IPS-NIHi11 (cell line): ENCODE measurements around the gene MIGA2.

Experiments used
- DNase-seq: peaks from one replicate; pipeline ENCODE4 v3.0.0; 2012; ENCODE audit warnings: mixed read lengths, low spot score

Gene MIGA2

DNA sequence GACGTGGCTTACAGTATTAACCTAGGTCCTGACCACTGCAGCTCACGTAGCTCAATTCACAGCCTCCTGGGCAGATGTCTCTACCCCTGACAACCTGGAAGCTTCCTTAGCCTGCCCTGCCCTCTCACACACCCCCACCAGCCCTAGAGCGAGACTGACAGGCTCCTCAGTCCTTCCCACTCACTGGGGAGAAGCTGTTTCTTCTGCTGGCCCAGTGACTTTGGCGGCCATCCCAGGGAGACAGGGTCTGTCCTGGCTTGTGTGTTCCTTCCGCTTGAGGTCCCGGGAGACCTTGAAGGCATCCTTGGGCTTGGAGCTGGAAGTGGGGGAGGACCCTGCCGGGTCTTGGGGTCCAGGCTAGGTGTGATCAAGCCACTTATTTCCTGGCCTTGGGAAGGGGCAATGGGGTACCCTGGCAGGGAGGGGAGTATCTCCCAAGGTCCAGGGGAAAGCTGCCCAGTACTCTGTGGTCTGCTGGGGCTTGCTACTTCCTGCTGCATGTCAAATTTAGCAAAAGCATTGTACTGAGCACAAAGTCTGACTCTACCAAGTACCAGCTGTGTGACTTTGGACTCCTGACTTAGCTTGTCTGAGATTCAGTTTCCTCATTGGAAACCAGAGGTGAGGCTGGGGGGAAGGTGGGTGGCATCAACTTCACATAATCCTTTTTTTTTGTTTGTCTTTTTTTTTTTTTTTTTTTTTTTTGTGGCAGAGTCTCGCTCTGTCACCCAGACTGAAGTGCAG is 1.9 kb downstream of the MIGA2 start:
- DNase-seq = no peak

GRCh38 chr9:129040113-129040643 is 3.8 kb downstream of the MIGA2 start:
- no peak for DNase-seq

DNA sequence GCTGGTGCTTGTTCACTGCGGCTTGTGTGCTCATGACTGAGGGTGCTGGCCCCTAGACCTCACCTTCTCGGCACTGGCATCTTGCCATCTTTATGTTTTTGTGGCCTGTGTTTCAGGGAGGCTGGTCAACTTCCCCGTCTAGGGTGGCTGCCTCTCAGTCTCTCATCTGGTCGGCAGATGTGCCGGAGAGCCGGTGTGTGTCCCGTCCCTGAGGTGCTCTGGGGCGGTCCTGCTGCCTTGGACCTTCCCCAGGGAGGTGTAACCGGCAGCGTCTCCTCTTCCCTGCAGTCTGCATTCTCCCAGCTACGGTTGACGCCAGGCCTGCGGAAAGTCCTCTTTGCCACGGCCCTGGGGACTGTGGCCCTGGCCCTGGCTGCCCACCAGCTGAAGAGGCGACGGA is 5.6 kb downstream of the MIGA2 start:
- no peak for DNase-seq

GRCh38 chr9:129052592-129052991 is 16.2 kb downstream of the MIGA2 start:
- DNase-seq = peak; percentile 63

DNA sequence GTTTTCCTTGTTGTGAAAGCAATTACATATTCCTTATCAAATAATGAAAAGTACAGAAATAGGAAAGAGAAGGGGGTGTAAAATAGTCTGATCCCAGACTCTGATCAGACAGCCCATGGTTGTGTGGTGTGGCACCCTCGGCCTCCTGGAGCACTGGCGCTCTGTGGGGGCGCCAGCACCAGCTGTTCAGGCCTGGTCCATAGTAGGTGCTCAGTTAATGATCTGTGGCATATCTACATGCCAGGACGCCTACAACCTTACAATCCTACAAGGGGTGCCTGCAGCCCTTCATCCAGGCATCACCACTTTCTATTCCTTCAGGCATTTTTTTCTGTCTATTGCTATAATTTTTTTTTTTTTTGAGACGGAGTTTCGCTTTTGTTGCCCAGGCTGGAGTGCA is 16.6 kb downstream of the MIGA2 start:
- DNase-seq = no peak

DNA sequence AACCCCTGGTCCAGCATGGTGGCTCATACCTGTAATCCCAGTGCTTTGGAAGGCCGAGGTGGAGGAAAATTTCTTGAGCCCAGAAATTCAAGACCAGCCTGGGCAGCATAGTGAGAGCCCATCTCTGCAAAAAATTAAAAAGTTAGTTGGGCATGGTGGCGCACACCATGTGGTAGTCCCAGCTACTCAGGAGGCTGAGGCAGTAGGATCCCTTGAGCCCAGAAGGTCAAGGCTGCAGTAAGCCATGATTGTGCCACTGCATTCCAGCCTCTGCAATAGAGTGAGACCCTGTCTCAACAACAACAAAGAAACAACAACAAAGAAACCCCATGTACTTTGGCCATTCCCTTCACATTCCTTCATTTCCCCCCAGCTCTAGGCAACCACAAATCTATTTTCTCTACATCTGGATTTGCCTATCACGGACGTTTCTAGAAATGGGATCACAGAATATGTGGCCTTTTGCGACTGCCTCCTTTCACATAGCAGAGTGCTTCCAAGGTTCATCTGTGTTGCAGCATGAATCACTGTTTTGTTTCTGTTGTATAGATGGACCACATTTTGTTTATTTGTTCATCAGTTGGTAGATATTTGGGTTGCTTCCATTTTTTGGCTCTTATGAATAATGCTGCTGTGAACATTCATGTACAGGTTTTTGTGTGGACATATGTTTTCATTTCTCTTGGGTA is 17.9 kb downstream of the MIGA2 start:
- no peak for DNase-seq

DNA sequence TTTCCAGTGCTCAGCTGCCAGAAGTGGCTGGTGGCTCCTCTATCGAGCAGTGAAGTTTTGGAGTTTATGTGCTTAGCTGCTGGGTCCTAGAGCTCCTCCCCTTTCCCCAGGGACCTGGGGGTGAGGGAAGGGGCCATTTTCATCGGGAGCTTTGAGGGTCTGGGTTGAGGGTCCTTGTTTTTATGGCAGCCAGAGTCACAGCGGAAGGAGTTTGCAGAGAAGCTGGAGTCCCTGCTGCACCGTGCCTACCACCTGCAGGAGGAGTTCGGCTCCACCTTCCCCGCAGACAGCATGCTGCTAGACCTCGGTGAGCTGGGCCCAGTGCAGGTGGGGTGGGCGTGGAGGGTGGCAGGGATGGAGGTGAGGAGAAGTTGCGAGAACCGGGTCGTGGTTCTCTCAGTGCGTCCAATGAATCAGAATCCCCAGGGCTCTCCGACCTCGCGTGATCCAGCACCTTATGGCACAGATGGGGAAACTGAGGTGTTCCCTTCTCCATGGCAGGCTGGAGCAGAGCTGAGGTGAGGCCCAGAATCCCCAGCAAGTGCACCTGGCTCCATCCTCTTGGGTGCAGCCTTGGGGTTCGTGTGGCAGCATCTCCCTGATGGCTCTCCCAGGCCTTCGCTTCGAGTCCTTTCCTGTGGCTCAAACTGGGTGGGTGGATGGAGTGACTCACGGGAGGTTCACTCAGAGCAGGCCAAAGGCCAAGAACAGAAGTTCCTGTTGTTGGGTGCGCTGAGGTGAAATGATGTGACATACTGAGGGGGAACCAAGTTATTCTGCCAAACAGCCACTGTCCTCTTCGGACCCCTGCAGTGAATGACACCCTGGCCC is 22.8 kb downstream of the MIGA2 start:
- no peak for DNase-seq

DNA sequence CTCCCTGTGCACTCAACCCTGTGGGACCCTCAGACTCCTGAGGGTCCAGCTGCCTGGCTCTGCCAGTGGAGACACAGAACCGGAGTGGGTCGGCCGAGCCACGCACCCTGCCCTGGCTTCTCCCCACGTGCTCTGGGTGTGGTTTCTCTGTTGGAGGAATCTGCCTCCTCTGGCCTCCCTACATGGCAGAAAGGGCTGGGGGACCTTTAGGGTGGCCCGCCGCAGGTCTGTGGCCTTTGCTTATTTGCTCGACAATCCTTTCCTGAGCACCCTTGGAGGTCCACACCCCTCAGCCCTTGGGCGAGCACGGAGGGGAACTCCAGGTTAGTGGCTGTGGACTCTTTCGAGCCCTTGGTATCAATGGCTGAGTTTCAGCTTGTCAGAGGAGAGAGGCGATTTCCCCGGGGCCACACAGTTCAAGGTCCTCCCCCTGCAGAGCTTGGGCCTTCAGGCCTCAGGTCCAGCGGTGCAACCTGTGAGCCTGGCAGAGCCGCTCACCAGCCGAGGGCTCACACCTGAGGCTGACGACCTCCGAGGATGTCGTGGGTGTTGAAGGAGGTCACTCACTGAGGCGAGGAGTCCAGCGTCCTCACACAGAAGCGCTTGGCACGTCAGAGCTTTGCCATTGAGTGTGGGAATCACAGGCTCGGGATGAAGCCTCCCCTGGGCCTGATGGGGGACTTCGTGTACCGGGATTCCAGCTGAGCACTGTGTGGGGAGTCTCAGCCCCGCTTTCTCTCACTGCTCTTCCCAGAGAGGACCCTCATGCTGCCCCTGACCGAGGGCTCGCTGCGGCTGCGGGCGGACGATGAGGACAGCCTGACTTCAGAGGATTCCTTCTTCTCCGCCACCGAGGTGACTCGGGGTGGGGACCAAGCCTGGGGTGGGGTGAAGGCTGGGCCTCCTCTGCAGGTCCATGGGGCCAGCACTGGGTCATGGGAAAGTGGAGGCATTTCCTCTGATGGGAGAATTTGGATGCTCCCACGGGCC is 23.7 kb downstream of the MIGA2 start:
- no peak for DNase-seq

GRCh38 chr9:129060991-129061390 is 24.6 kb downstream of the MIGA2 start:
- no peak for DNase-seq

GRCh38 chr9:129063061-129063460 is 26.6 kb downstream of the MIGA2 start:
- DNase-seq = no peak

GRCh38 chr9:129064499-129064908 is 28.1 kb downstream of the MIGA2 start:
- DNase-seq = no peak

- no peak for DNase-seq
Measured at GRCh38 chr9:129068110-129068509, 31.7 kb downstream of the MIGA2 start.

- DNase-seq = no peak
Measured at GRCh38 chr9:129068990-129069861, 32.8 kb downstream of the MIGA2 start.

- no peak for DNase-seq
Measured at GRCh38 chr9:129069862-129070641, 33.6 kb downstream of the MIGA2 start.

- DNase-seq = no peak
Measured at GRCh38 chr9:129070696-129071525, 34.5 kb downstream of the MIGA2 start.

- peak; percentile 70 for DNase-seq
Measured at GRCh38 chr9:129071526-129072126, 35.2 kb downstream of the MIGA2 start.

DNA sequence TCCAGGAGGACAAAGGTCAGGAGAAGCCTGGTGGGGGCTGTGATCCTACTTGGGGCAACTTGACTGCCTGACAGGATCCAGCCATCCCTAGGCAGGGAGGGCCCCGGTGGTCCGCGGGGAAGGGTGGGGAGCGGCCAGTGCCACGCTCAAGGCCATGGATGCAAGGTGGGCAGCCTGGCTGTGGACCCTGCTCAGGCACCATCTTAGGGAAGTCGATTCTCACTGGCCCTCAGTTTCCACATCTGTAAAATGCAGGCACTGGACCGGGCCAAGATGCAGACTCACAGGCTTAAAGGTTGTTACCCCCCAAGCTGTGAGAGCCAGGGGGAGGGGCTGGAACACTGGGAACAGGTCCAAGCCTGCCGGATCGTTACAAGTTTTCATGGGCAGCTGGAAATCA is 35.7 kb downstream of the MIGA2 start:
- DNase-seq = no peak

DNA sequence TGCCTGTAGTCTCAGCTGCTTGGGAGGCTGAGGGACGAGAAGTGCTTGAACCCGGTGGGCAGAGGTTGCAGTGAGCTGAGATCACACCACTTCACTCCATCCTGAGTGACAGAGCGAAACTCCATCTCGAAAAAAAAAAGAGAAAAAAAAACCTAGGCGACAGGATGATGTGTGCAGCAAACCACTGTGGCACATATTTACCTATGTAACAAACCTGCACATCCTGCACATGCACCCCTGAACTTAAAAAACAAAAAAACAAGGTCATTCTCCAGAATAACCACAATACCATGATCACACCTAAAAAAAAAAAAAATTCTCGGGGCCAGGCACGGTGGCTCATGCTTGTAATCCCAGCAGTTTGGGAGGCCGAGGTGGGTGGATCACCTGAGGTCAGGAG is 37.0 kb downstream of the MIGA2 start:
- DNase-seq = no peak
